Cardiac muscle cell (in vitro differentiated cells and primary cell): ENCODE measurements around the gene MYH10. TPM values are rescaled to one million over a fixed set of nuclear protein-coding genes. Genes with fewer than 3 reads are reported as not detected.

Experiments used
- DNase-seq, 2 donors: peaks; one replicate each; pipeline versions ENCODE4 v3.0.0 to v3.0.0-alpha.2; 2010 to 2017; ENCODE audit warnings: low read depth in 1 of 2, low spot score in 1 of 2
- H3K27ac ChIP-seq: fragments of 200-600 bp; sonication (generic); 2 replicates; pipeline ENCODE4 v1.5.1; 2016
- H3K27me3 ChIP-seq: fragments of 200-600 bp; sonication (generic); 2 replicates; pipeline ENCODE4 v1.6.0; 2016; ENCODE audit warnings: control low read depth
- H3K36me3 ChIP-seq: fragments of 200-600 bp; sonication (generic); 2 replicates; pipeline ENCODE4 v1.5.1; 2016; ENCODE audit warnings: control low read depth
- H3K4me1 ChIP-seq: fragments of 200-600 bp; sonication (generic); 2 replicates; pipeline ENCODE4 v1.8.1; 2017; ENCODE audit warnings: low read depth, mild to moderate bottlenecking, mixed run types
- H3K4me3 ChIP-seq: fragments of 200-600 bp; sonication (generic); 2 replicates; pipeline ENCODE4 v1.5.1; 2016; ENCODE audit warnings: mild to moderate bottlenecking
- H3K9me3 ChIP-seq: fragments of 200-600 bp; sonication (generic); 2 replicates; pipeline ENCODE4 v1.5.1; 2017; ENCODE audit warnings: low read depth, mild to moderate bottlenecking, control low read depth
- CTCF ChIP-seq: IDR thresholded peaks from 2 replicates; pipeline ENCODE4 v1.5.1; 2012; ENCODE audit warnings: low read depth, mild to moderate bottlenecking, low read length
- polyA plus RNA-seq: library from polyadenylated mRNA; unstranded; fragments of >200 nt; fragmentation: Nextera tagmentation; extraction: Ambion mirVana; gene quantifications from 2 replicates; pipeline ENCODE4 v1.2.1, GENCODE V29; 2016
- total RNA-seq: library from RNA; depleted of rRNA; stranded (reverse); fragments of >200 nt; gene quantifications from 2 replicates; pipeline ENCODE4 v1.2.3, GENCODE V29; 2016

Gene MYH10
- total and polyA plus RNA-seq, 2 experiments from 2014 or later = 147 to 194 TPM

GRCh38 chr17:8514801-8515200 lies 115.7 kb downstream of the MYH10 start:
- peaks cover 78% of the 10 kb centered on the region for H3K36me3 ChIP-seq
- no peak overlapping the region for H3K4me3 ChIP-seq
- no peaks in the 10 kb centered on the region for H3K4me1 ChIP-seq
- no peak for DNase-seq
- H3K9me3 ChIP-seq = no peaks in the 10 kb centered on the region
- no peak overlapping the region for H3K27ac ChIP-seq
- TF ChIP-seq CTCF = no peak
- H3K27me3 ChIP-seq = no peaks in the 10 kb centered on the region

GRCh38 chr17:8506145-8506544 lies 124.4 kb downstream of the MYH10 start:
- DNase-seq = no peak
- Histone ChIP-seq H3K4me3 (no peak overlapping the region), H3K36me3 (peaks cover 73% of the 10 kb centered on the region), H3K4me1 (no peaks in the 10 kb centered on the region), H3K9me3 (no peaks in the 10 kb centered on the region), H3K27ac (no peak overlapping the region), H3K27me3 (no peaks in the 10 kb centered on the region)
- no peak for TF ChIP-seq CTCF

- Histone ChIP-seq H3K4me1 (no peaks in the 10 kb centered on the region), H3K27me3 (no peaks in the 10 kb centered on the region), H3K27ac (no peak overlapping the region), H3K9me3 (no peaks in the 10 kb centered on the region), H3K36me3 (peaks cover 81% of the 10 kb centered on the region), H3K4me3 (no peak overlapping the region)
- no peak for DNase-seq
- TF ChIP-seq CTCF = no peak
Measured at GRCh38 chr17:8504460-8505207, 125.9 kb downstream of the MYH10 start.

GRCh38 chr17:8503807-8504206 lies 126.7 kb downstream of the MYH10 start:
- TF ChIP-seq CTCF = no peak
- no peak overlapping the region for H3K27ac ChIP-seq
- DNase-seq = no peak
- no peaks in the 10 kb centered on the region for H3K9me3 ChIP-seq
- no peaks in the 10 kb centered on the region for H3K4me1 ChIP-seq
- no peak overlapping the region for H3K4me3 ChIP-seq
- H3K27me3 ChIP-seq = no peaks in the 10 kb centered on the region
- H3K36me3 ChIP-seq = peaks cover 83% of the 10 kb centered on the region

- no peak for TF ChIP-seq CTCF
- Histone ChIP-seq H3K4me3 (no peak overlapping the region), H3K27ac (no peak overlapping the region), H3K27me3 (no peaks in the 10 kb centered on the region), H3K36me3 (peaks cover 83% of the 10 kb centered on the region), H3K9me3 (no peaks in the 10 kb centered on the region), H3K4me1 (no peaks in the 10 kb centered on the region)
- DNase-seq = peak in 1 of 2 donors; percentile 10
Measured at GRCh38 chr17:8503368-8503767, 127.2 kb downstream of the MYH10 start.
